ENCODE results near the gene RBKS. TPM values are rescaled to one million over a fixed set of nuclear protein-coding genes. Genes with fewer than 3 reads are reported as not detected.
A peak's percentile ranks its signal among the peaks of the same experiment; 100 is the strongest.

RBKS gene
- total RNA-seq, 1 donor from 2014 or later, result 1.8 TPM

DNA sequence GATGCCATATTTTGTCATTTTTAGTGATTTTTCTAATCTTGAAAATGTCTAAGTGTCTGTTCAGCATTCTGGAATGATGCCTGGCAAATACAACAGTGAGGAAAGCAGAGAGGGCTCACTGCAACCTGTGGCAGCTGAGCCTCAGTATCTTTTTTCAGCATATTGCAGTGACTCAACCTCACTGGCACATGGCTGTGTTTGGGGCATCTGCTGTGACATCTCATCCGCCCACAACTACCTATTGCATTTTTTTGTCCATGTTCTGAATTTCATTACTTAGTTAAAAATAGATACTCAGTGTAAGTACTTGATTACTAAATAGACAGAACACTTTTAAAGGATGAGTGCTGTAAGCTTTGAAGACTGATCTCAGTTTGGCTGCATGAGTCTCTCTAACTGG is 11.0 kb upstream of the RBKS start:
- intact Hi-C loops (cut with micrococcal nuclease), result loop anchor here (5.0 kb wide), 1 partner anchor 76 kb away; no protein-coding TSS in a partner anchor
- H3K4me1 Mint-ChIP-seq (ENCODE audit: low read depth), result peaks cover 73% of the 10 kb centered on the region
- no peak for DNase-seq (ENCODE audit: low spot score)
- peaks cover 4% of the 10 kb centered on the region for H3K9me3 Mint-ChIP-seq
- H3K4me3 Mint-ChIP-seq (ENCODE audit: low read depth), result no peak overlapping the region
- peaks cover 79% of the 10 kb centered on the region for H3K36me3 Mint-ChIP-seq (ENCODE audit: low read depth)
- H3K27ac Mint-ChIP-seq, result peak overlapping the region; percentile 81
- no peaks in the 10 kb centered on the region for H3K27me3 Mint-ChIP-seq (ENCODE audit: low read depth)

DNA sequence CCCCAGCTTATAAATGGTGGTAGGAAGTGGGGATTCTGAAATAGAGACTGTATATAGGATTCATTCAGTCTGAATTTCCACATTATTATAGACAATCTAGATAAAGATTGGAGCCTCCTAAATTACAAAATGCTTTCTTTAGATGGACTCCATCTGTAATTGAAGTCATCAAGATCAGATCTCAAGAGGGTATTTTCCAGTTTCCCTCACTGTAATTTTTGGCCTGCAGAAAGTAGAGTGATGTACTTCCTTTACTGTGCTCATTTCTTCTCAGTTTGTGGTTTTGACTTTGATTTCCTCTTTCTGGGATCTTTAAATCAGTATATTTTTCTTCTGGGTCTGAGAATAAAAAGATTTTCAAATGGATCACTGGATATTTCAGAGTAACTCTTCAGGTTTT is 7.5 kb upstream of the RBKS start:
- intact Hi-C loops (cut with micrococcal nuclease), result no loop called here
- no peaks in the 10 kb centered on the region for H3K27me3 Mint-ChIP-seq (ENCODE audit: low read depth)
- H3K4me1 Mint-ChIP-seq (ENCODE audit: low read depth), result peaks cover 68% of the 10 kb centered on the region
- peaks cover 70% of the 10 kb centered on the region for H3K36me3 Mint-ChIP-seq (ENCODE audit: low read depth)
- no peak for DNase-seq (ENCODE audit: low spot score)
- no peaks in the 10 kb centered on the region for H3K9me3 Mint-ChIP-seq
- H3K4me3 Mint-ChIP-seq (ENCODE audit: low read depth), result no peak overlapping the region
- peak overlapping the region; percentile 59 for H3K27ac Mint-ChIP-seq

DNA sequence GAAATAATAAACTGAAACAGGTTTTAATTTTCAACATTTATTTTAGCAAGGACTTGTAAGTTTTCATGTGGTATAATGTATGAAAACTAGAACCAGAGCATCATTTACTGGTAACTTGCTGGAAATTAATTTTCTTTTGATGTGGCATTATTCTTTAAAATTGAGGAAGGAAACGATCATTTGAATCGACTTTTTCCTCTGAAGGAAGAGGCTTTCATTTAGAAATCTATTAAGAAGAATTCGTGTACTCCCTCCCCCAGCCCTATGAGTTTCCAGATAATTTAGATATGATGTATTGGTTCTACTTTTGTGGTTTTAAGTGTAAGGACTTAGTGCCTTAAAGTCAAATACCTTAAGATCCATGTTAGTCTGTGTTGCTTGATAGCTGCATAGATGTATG is 2.8 kb upstream of the RBKS start:
- no peak for DNase-seq (ENCODE audit: low spot score)
- Mint-ChIP-seq H3K4me3 (ENCODE audit: low read depth) (no peak overlapping the region), H3K4me1 (ENCODE audit: low read depth) (peaks cover 70% of the 10 kb centered on the region), H3K27me3 (ENCODE audit: low read depth) (no peaks in the 10 kb centered on the region), H3K27ac (peak overlapping the region; percentile 46), H3K36me3 (ENCODE audit: low read depth) (peaks cover 46% of the 10 kb centered on the region), H3K9me3 (no peaks in the 10 kb centered on the region)
- intact Hi-C loops (cut with micrococcal nuclease), result loop anchor here (2.0 to 5.0 kb wide), 4 partner anchors 62 to 559 kb away; no protein-coding TSS in a partner anchor

DNA sequence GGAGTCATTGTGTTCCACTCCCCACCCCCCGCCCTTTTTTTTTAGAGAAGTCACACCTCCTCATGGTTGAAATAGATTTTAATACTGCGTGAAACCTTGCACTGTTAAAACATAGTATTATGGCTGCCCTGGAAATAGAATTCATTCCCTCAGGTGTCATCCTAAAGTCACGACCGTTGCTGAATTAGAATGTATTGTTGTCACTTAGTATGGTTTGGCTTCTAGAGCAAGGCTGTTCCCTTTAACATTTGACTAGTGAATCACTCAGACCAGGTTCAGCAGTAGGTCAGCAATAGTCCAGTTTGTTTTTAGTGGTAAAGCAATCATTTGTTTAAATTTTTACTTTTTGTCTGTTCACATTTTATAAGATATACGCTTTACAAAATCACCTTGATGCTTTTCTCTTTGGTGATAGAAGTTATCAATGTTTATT is 1.5 kb upstream of the RBKS start:
- Mint-ChIP-seq H3K27ac (peak overlapping the region; percentile 98), H3K27me3 (ENCODE audit: low read depth) (no peaks in the 10 kb centered on the region), H3K9me3 (no peaks in the 10 kb centered on the region), H3K36me3 (ENCODE audit: low read depth) (peaks cover 33% of the 10 kb centered on the region), H3K4me3 (ENCODE audit: low read depth) (peak overlapping the region; percentile 94), H3K4me1 (ENCODE audit: low read depth) (peaks cover 59% of the 10 kb centered on the region)
- intact Hi-C loops (cut with micrococcal nuclease), result loop anchor here (1.0 to 5.0 kb wide), 5 partner anchors 11 to 561 kb away; no protein-coding TSS in a partner anchor
- no peak for DNase-seq (ENCODE audit: low spot score)

DNA sequence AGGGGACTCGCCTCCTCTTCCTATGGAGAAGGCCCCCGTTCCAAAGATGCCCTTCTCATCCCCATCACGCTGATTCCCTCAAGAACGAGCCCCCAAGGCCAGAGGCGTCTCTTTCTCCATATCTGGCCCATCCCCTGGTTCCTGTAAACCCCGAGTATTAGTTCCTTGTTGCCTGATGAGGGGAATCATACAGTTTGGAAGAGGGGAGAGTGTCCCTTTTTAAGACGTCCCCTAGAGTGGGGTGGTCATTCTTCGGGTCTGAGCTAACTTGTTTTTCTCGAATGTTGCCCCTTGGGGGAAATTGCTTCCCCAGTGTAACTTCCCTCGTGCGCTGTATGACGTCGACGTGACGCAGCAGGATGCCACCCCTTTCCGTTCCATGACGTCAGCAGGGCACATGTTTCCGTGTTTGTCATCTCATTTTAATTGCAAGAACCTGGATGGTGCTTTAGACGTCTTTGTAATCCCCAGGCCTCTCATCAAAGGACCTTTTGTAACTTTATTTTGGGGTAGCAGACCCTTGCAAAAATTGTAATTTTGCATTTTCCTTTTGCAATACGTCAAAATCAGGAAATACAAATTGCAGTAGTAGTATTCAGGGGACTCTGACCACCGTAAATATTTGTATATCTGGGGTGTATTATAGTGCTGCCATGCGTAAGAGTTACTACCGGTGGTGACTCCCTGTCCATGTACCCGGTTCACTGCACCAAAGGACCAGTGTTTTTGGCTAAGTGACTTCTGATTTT is 911 bp upstream of the RBKS start:
- Mint-ChIP-seq H3K9me3 (no peaks in the 10 kb centered on the region), H3K27ac (peak overlapping the region; percentile 98), H3K4me3 (ENCODE audit: low read depth) (peak overlapping the region; percentile 94), H3K4me1 (ENCODE audit: low read depth) (peaks cover 53% of the 10 kb centered on the region), H3K36me3 (ENCODE audit: low read depth) (peaks cover 27% of the 10 kb centered on the region), H3K27me3 (ENCODE audit: low read depth) (no peaks in the 10 kb centered on the region)
- intact Hi-C loops (cut with micrococcal nuclease), result loop anchor here (1.0 to 5.0 kb wide), 5 partner anchors 120 to 561 kb away; partner anchors contain the start of gene MRPL33
- peak; percentile 82 for DNase-seq (ENCODE audit: low spot score)

DNA sequence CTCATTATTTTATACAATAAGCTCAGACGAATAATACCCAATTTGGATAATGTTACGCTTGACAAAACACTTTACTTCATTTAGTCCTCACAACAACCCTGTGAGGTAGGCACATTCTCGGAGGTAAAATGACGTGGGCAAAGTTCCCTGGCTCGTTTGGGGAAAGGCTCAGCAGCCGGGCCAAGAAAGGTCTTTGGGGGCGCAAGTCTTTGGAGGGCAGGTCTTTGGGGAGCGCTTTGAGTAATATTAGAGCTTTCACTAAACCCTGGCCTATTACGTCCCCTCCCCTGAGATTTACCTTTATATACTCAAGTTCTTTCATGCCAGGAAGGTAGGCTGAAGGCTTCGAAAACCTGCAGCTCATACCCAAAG is 427 bp downstream of the RBKS start:
- Mint-ChIP-seq H3K27ac (peak overlapping the region; percentile 98), H3K9me3 (no peaks in the 10 kb centered on the region), H3K36me3 (ENCODE audit: low read depth) (peaks cover 14% of the 10 kb centered on the region), H3K4me3 (ENCODE audit: low read depth) (peak overlapping the region; percentile 94), H3K4me1 (ENCODE audit: low read depth) (peaks cover 49% of the 10 kb centered on the region), H3K27me3 (ENCODE audit: low read depth) (no peaks in the 10 kb centered on the region)
- intact Hi-C loops (cut with micrococcal nuclease), result loop anchor here (1.0 to 5.0 kb wide), 5 partner anchors 118 to 563 kb away; partner anchors contain the start of gene MRPL33
- no peak for DNase-seq (ENCODE audit: low spot score)

DNA sequence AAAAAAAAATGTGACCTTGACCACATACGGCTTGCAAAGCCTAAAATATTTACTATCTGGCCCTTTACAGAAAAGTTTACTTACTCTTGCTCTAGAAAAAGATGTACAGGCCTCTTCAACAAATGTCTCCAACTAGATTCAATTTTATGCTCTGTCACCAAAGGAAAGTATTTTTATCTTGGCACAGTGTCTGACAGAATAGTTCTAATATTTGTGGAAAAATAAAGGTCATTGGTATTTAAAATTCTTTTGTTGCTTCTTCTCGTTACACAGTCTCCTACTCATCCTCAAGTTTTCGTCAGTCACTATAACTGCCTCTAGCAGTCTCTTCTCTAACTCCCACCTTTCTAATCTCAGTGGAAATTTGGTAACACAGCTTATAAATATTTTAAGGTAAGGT is 1.4 kb downstream of the RBKS start:
- Mint-ChIP-seq H3K27ac (no peak overlapping the region), H3K36me3 (ENCODE audit: low read depth) (peaks cover 5% of the 10 kb centered on the region), H3K4me1 (ENCODE audit: low read depth) (peaks cover 39% of the 10 kb centered on the region), H3K9me3 (no peaks in the 10 kb centered on the region), H3K27me3 (ENCODE audit: low read depth) (no peaks in the 10 kb centered on the region), H3K4me3 (ENCODE audit: low read depth) (peak overlapping the region; percentile 94)
- intact Hi-C loops (cut with micrococcal nuclease), result no loop called here
- DNase-seq (ENCODE audit: low spot score), result no peak

DNA sequence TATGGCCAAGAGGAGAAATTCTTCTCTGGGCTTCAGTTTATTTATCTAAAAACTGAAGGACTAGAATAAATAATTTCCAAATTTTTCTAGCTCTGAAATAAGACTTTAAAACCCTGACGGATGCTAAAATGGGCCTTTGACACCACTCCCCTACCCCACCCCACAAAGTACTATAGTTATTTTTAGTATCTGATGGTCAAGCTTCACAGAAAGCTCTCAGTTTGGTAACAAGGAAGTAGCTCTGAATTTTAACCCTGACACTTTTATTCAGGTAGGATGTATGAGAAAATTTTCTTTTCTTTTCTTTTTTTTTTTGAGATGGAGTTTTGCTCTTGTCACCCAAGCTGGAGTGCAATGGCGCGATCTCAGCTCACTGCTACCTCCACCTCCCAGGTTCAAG is 2.4 kb downstream of the RBKS start:
- Mint-ChIP-seq H3K36me3 (ENCODE audit: low read depth) (peaks cover 5% of the 10 kb centered on the region), H3K27ac (no peak overlapping the region), H3K27me3 (ENCODE audit: low read depth) (no peaks in the 10 kb centered on the region), H3K4me3 (ENCODE audit: low read depth) (no peak overlapping the region), H3K9me3 (no peaks in the 10 kb centered on the region), H3K4me1 (ENCODE audit: low read depth) (peaks cover 33% of the 10 kb centered on the region)
- intact Hi-C loops (cut with micrococcal nuclease), result no loop called here
- no peak for DNase-seq (ENCODE audit: low spot score)

DNA sequence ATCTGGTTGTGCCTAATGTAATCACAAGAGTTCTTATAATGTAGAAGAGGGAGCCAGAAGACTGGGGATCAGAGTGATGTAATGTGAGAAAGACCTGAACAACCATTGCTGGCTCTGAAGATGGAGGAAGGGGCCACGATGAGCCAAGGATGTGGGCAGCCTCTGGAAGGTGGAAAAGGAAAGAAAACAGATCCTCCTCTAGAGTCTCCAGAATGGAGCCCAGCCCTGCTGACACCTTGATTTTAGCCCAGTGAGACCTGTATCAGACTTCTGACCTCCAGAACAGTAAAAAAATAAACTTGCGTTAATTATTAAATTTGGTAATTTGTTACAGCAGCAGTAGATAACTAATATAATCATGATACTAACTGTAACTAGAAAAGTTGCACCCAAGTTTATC is 3.1 kb downstream of the RBKS start:
- no peak for DNase-seq (ENCODE audit: low spot score)
- intact Hi-C loops (cut with micrococcal nuclease), result no loop called here
- Mint-ChIP-seq H3K27me3 (ENCODE audit: low read depth) (no peaks in the 10 kb centered on the region), H3K36me3 (ENCODE audit: low read depth) (peaks cover 5% of the 10 kb centered on the region), H3K4me1 (ENCODE audit: low read depth) (peaks cover 26% of the 10 kb centered on the region), H3K9me3 (peaks cover 2% of the 10 kb centered on the region), H3K27ac (no peak overlapping the region), H3K4me3 (ENCODE audit: low read depth) (no peak overlapping the region)

DNA sequence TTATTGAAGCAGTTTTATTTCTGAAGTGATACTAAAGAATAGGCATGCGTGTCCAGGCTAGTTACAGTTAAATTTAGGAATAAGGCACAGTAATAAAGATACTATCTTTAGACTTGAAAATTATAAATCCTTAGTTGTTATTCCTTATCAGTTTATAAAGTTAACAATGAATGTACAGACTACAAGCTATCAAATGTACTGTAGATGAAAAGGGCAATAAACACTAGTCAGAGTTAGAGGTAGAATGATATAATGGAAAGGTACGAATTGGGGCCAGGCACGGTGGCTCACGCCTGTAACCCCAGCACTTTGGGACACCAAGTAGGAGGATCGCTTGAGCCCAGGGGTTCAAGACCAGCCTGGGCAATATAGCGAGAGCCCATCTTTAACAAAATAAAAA is 3.9 kb downstream of the RBKS start:
- peaks cover 9% of the 10 kb centered on the region for H3K9me3 Mint-ChIP-seq
- no peak for DNase-seq (ENCODE audit: low spot score)
- intact Hi-C loops (cut with micrococcal nuclease), result no loop called here
- H3K27me3 Mint-ChIP-seq (ENCODE audit: low read depth), result no peaks in the 10 kb centered on the region
- H3K4me1 Mint-ChIP-seq (ENCODE audit: low read depth), result peaks cover 19% of the 10 kb centered on the region
- H3K4me3 Mint-ChIP-seq (ENCODE audit: low read depth), result no peak overlapping the region
- peaks cover 7% of the 10 kb centered on the region for H3K36me3 Mint-ChIP-seq (ENCODE audit: low read depth)
- H3K27ac Mint-ChIP-seq, result no peak overlapping the region

DNA sequence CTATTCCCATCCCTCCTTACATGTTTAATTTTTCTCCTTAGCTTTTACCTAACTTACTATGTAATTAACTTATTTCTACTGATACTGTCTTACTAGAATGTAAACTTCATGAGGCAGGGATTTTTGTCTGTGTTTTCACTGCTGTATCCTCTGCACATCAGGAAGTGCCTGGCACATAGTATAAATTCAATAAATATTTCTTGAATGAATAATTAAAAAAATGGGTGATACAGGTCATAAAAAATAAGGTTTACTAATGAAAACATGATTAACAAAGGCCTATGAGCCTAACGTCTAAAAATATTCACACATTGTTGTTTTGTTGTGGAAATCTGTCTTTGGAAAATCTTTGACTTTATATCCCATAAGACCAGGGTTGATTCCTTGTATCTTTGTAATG is 4.5 kb downstream of the RBKS start:
- Mint-ChIP-seq H3K4me1 (ENCODE audit: low read depth) (peaks cover 14% of the 10 kb centered on the region), H3K9me3 (peaks cover 9% of the 10 kb centered on the region)

DNA sequence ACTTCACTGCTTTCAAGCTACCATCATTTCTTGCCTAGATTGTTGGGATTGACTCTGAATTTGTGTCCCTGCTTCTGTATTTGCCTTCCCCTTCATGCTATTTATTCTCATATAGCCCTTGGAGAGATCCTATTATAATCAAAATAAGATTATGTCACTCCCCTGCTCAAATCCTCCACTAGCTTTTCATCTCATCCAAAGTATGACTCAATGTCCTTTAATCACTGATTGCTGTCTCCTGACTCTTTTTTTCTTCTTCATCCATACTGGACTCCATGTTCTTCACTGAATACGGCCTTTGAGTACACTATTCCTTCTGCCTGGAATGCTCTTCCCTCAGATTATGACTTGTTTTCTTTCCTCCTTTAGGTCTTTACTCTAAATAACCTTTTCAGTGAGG is 5.0 kb downstream of the RBKS start:
- no peak for DNase-seq (ENCODE audit: low spot score)
- intact Hi-C loops (cut with micrococcal nuclease), result no loop called here
- no peak overlapping the region for H3K4me3 Mint-ChIP-seq (ENCODE audit: low read depth)

More for the DNA sequence above, 4.5 kb downstream of the RBKS start:
- H3K4me3 Mint-ChIP-seq (ENCODE audit: low read depth), result no peak overlapping the region
- intact Hi-C loops (cut with micrococcal nuclease), result no loop called here
- peaks cover 7% of the 10 kb centered on the region for H3K36me3 Mint-ChIP-seq (ENCODE audit: low read depth)
- no peak overlapping the region for H3K27ac Mint-ChIP-seq
- no peaks in the 10 kb centered on the region for H3K27me3 Mint-ChIP-seq (ENCODE audit: low read depth)
- DNase-seq (ENCODE audit: low spot score), result no peak

DNA sequence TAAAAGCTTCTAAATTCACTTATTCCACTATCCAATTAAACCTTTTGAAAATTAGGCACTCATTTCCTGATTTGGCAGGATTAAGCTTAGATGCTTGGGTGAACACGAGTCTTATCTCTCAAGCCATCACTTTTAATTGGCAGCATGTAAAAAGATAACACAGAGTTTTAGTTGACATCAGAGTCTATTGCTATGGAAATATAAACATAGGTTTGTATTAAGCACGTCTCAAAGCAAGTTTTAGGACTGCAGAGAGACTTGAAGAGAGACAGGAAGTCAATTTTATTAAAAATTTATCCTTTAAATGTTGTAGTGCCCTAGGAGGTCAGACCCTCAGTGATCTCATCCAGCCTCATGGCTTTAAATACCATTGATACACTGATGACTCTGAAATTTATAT is 5.6 kb downstream of the RBKS start:
- peaks cover 18% of the 10 kb centered on the region for H3K9me3 Mint-ChIP-seq
- H3K4me1 Mint-ChIP-seq (ENCODE audit: low read depth), result peaks cover 13% of the 10 kb centered on the region
- H3K4me3 Mint-ChIP-seq (ENCODE audit: low read depth), result no peak overlapping the region
- no peaks in the 10 kb centered on the region for H3K27me3 Mint-ChIP-seq (ENCODE audit: low read depth)
- peaks cover 7% of the 10 kb centered on the region for H3K36me3 Mint-ChIP-seq (ENCODE audit: low read depth)
- intact Hi-C loops (cut with micrococcal nuclease), result no loop called here
- DNase-seq (ENCODE audit: low spot score), result no peak
- no peak overlapping the region for H3K27ac Mint-ChIP-seq

More for the DNA sequence above, 5.0 kb downstream of the RBKS start:
- no peak overlapping the region for H3K27ac Mint-ChIP-seq
- peaks cover 8% of the 10 kb centered on the region for H3K36me3 Mint-ChIP-seq (ENCODE audit: low read depth)
- peaks cover 14% of the 10 kb centered on the region for H3K4me1 Mint-ChIP-seq (ENCODE audit: low read depth)
- H3K27me3 Mint-ChIP-seq (ENCODE audit: low read depth), result no peaks in the 10 kb centered on the region
- H3K9me3 Mint-ChIP-seq, result peaks cover 13% of the 10 kb centered on the region
